Tibial artery (tissue), 4 donors: ENCODE measurements around the gene FNDC10.
A peak's percentile ranks its signal among the peaks of the same experiment; 100 is the strongest.

Experiments
- DNase-seq, 2 donors: peaks; one replicate each; pipeline ENCODE4 v3.0.0-alpha.2; 2019
- H3K27ac ChIP-seq, 2 donors: fragments of 200-600 bp; sonication (generic) in 1 of 2; 1 replicate in 1 of 2; 2 replicates in 1 of 2; pipeline ENCODE4 v1.5.1; 2018 to 2019; ENCODE audit warnings: mild to moderate bottlenecking in 1 of 2
- H3K27me3 ChIP-seq, 2 donors: fragments of 200-600 bp; sonication (generic) in 1 of 2; one replicate each; pipeline versions ENCODE4 v1.5.1 to v1.6.0; 2016 to 2019
- H3K36me3 ChIP-seq, 3 donors: fragments of 200-600 bp; sonication (generic) in 2 of 3; one replicate each; pipeline ENCODE4 v1.5.1; 2016 to 2019; ENCODE audit warnings: mild to moderate bottlenecking in 2 of 3
- H3K4me1 ChIP-seq, 4 donors: fragments of 200-600 bp; sonication (generic) in 2 of 4; 1 replicate in 3 of 4; 2 replicates in 1 of 4; pipeline ENCODE4 v1.5.1; 2016 to 2019
- H3K4me3 ChIP-seq, 2 donors: fragments of 200-600 bp; sonication (generic) in 1 of 2; 1 replicate in 1 of 2; 2 replicates in 1 of 2; pipeline ENCODE4 v1.5.1; 2018 to 2019; ENCODE audit warnings: mild to moderate bottlenecking in 2 of 2
- H3K9me3 ChIP-seq, 3 donors: fragments of 200-600 bp; sonication (generic) in 1 of 3; one replicate each; pipeline ENCODE4 v1.5.1; 2016 to 2019
- intact Hi-C: fragments of 100-400 bp; cut with DNase I; formaldehyde crosslinking; loops from one replicate; pipeline ENCODE4 v1.15.0; 2023; ENCODE audit warnings: low total_unique reads
- TF ChIP-seq, protein P1 (sequence below), 2 experiments: fragments of 200-600 bp in 1 of 2; fragments of 450-650 bp in 1 of 2; IDR thresholded peaks; one replicate each; pipeline ENCODE4 v1.5.1; 2017 to 2019; ENCODE audit warnings: antibody characterized with exemption in 2 of 2, mild to moderate bottlenecking in 1 of 2, moderate library complexity in 1 of 2

Gene FNDC10

DNA sequence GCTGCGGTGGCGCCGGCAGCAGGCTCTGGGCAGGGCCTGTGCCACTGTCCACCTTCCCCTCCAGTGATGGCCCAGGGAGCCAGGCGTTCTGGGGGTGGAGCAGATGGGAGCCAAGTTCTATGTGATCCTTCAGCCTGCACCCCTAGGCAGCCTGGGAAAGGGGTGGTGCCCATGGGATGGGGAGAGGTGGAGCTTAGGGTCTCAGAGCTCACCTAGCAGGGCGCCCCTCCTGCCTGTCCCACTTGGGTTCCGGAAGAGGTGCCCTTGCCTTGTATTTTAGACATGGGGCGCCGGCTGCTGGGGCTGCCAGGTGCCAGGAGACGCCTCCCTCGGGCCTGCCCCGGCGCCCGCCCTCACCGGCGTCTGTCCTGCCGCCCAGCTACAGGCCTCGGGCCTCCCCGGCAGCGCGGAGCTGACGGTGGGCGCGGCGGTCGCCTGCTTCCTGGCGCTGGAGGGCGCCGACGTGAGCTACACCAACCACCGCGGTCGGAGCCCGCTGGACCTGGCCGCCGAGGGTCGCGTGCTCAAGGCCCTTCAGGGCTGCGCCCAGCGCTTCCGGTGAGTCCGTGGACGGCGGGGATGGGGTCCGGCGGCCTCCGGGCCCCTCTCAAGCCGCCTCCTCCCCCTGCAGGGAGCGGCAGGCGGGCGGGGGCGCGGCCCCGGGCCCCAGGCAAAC is 29.0 kb upstream of the FNDC10 start:
- intact Hi-C loops = no loop called here
- Histone ChIP-seq H3K4me1 (peaks cover 0 to 24% (median 18%) of the 10 kb centered on the region in 4 donors), H3K27me3 (peaks cover 11 to 48% of the 10 kb centered on the region in 2 donors), H3K9me3 (no peaks in the 10 kb centered on the region), H3K36me3 (peaks cover 9 to 56% (median 27%) of the 10 kb centered on the region in 3 donors), H3K27ac (no peak overlapping the region), H3K4me3 (no peak overlapping the region)
- DNase-seq = peak in 1 of 2 donors; percentile 65
- TF ChIP-seq, protein P1, sequence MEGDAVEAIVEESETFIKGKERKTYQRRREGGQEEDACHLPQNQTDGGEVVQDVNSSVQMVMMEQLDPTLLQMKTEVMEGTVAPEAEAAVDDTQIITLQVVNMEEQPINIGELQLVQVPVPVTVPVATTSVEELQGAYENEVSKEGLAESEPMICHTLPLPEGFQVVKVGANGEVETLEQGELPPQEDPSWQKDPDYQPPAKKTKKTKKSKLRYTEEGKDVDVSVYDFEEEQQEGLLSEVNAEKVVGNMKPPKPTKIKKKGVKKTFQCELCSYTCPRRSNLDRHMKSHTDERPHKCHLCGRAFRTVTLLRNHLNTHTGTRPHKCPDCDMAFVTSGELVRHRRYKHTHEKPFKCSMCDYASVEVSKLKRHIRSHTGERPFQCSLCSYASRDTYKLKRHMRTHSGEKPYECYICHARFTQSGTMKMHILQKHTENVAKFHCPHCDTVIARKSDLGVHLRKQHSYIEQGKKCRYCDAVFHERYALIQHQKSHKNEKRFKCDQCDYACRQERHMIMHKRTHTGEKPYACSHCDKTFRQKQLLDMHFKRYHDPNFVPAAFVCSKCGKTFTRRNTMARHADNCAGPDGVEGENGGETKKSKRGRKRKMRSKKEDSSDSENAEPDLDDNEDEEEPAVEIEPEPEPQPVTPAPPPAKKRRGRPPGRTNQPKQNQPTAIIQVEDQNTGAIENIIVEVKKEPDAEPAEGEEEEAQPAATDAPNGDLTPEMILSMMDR (IDR thresholded peaks at IDR 0.05) = no peak

DNA sequence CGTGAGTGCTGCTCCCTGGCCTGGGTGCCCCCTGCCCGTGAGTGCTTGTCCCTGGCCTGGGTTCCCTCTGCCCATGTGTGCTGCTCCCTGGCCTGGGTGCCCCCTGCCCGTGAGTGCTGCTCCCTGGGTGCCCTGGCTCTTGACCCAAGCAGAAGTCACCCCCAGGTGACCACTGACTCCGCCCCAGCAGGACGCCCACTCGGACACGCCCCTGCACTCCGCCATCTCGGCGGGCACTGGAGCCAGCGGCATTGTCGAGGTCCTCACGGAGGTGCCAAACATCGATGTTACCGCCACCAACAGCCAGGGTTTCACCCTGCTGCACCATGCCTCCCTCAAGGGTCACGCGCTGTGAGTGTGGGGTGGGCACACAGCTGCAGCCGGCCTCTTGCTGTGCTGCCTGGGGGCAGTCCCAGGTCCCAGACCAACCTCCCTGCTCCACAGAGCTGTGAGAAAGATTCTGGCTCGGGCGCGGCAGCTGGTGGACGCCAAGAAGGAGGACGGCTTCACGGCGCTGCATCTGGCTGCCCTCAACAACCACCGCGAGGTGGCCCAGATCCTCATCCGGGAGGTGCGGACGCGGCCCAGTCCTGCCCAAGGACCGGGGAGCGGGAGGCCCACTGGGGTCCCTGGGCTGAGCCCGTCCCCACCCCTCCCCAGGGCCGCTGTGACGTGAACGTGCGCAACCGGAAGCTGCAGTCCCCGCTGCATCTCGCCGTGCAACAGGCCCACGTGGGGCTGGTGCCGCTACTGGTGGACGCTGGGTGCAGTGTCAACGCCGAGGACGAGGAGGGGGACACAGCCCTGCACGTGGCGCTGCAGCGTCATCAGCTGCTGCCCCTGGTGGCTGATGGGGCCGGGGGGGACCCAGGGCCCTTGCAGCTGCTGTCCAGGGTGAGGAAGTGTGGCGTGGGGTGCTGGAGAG is 28.2 kb upstream of the FNDC10 start:
- Histone ChIP-seq H3K27me3 (peaks cover 11 to 48% of the 10 kb centered on the region in 2 donors), H3K36me3 (peaks cover 9 to 62% (median 29%) of the 10 kb centered on the region in 3 donors), H3K27ac (no peak overlapping the region), H3K4me3 (no peak overlapping the region), H3K9me3 (no peaks in the 10 kb centered on the region), H3K4me1 (peaks cover 0 to 24% (median 18%) of the 10 kb centered on the region in 4 donors)
- TF ChIP-seq, protein P1 (IDR thresholded peaks at IDR 0.05) = no peak
- peak in 1 of 2 donors; percentile 63 for DNase-seq
- intact Hi-C loops = no loop called here

DNA sequence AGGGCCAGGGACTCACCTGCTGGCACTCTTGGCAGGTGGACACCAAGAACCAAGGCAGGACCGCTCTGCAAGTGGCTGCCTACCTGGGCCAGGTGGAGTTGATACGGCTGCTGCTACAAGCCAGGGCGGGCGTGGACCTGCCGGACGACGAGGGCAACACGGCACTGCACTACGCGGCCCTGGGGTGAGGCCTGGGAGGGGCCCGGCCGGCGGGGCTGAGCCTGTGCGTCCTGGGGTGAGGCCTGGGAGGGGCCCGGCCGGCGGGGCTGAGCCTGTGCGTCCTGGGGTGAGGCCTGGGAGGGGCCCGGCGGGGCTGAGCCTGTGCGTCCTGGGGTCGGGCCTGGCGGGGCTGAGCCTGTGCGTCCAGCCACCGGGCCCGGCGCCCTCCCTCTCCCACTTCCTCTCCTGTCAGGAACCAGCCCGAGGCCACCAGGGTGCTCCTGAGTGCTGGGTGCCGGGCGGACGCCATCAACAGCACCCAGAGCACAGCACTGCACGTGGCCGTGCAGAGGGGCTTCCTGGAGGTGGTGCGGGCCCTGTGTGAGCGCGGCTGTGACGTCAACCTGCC is 27.4 kb upstream of the FNDC10 start:
- intact Hi-C loops = no loop called here
- Histone ChIP-seq H3K4me1 (peaks cover 0 to 24% (median 18%) of the 10 kb centered on the region in 4 donors), H3K27me3 (peaks cover 11 to 48% of the 10 kb centered on the region in 2 donors), H3K27ac (no peak overlapping the region), H3K36me3 (peaks cover 9 to 69% (median 29%) of the 10 kb centered on the region in 3 donors), H3K9me3 (no peaks in the 10 kb centered on the region), H3K4me3 (no peak overlapping the region)
- TF ChIP-seq, protein P1 (IDR thresholded peaks at IDR 0.05) = no peak
- peak in 1 of 2 donors; percentile 64 for DNase-seq

DNA sequence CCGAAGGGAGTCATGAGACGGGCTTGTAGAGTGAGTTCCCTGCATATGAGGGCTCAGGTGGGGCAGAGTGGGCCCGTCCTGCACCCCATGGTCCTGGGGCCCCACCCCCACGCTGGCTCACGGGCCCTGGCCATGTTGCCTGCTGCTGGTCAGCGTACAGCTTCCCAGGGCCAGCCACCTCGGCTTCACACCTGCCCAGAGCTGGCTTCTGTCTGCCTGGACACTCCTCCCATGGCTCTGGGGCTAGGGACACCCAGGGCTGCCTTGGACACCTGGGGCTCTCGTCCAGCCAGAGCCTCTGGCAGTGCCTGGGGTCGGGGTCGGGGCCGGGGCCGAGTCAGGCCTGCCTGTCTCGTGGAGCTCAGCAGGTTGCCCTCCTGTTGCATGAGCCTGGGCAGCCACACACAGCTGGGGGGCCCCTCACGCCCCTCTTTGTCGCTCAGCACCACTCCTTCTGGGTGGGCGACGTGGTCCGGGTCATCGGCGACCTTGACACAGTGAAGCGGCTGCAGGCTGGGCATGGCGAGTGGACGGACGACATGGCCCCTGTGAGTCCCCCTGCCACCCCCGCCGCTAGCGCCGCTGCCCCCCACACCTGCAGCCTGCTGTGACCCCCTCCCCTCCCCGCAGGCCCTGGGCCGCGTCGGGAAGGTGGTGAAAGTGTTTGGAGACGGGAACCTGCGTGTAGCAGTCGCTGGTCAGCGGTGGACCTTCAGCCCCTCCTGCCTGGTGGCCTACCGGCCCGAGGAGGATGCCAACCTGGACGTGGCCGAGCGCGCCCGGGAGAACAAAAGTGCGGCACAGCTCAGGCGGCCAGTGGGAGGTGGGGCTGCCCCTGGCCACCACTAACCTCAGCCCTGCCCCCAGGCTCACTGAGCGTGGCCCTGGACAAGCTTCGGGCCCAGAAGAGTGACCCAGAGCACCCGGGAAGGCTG is 26.5 kb upstream of the FNDC10 start:
- no peak overlapping the region for H3K4me3 ChIP-seq
- DNase-seq = peak in 1 of 2 donors; percentile 63
- peaks cover 0 to 16% (median 11%) of the 10 kb centered on the region in 4 donors for H3K4me1 ChIP-seq
- TF ChIP-seq, protein P1 (IDR thresholded peaks at IDR 0.05) = no peak
- peaks cover 9 to 75% (median 29%) of the 10 kb centered on the region in 3 donors for H3K36me3 ChIP-seq
- H3K9me3 ChIP-seq = no peaks in the 10 kb centered on the region
- intact Hi-C loops = no loop called here
- H3K27me3 ChIP-seq = peaks cover 5 to 40% of the 10 kb centered on the region in 2 donors
- no peak overlapping the region for H3K27ac ChIP-seq

DNA sequence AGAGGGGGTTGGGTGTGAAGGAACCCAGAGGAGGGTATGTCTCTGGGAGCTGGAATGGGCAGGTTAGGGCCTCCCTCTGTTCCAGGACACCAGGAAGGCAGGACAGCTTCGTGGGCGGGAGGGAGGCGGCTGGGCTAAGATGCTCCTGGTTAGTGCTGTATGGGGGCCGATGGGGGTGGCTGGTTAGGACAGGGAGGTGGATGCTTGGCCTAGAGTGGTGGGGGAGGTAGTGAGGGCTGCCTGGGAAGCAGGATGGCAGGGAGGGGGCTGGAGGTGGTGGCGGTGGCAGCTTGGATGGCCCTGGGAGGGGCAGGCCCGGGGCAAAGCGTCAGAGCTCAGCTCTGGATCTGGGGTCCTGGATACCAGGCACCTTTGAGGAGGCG is 25.9 kb upstream of the FNDC10 start:
- Histone ChIP-seq H3K36me3 (peaks cover 9 to 82% (median 29%) of the 10 kb centered on the region in 3 donors), H3K4me3 (no peak overlapping the region), H3K27me3 (peaks cover 4 to 33% of the 10 kb centered on the region in 2 donors), H3K4me1 (peaks cover 0 to 9% (median 6%) of the 10 kb centered on the region in 4 donors), H3K27ac (no peak overlapping the region), H3K9me3 (no peaks in the 10 kb centered on the region)
- intact Hi-C loops = no loop called here
- TF ChIP-seq, protein P1 (IDR thresholded peaks at IDR 0.05) = no peak
- DNase-seq = no peak
